SK-MEL-5 (cell line): ENCODE measurements around the gene RPS6KA2. TPM values are rescaled to one million over a fixed set of nuclear protein-coding genes. Genes with fewer than 3 reads are reported as not detected.
"Not testable (repeated sequence)": the region's sequence is repeated elsewhere in the genome, so short reads cannot be mapped to it uniquely, and the experiment has no call there.

Source experiments
- DNase-seq: peaks from one replicate; pipeline ENCODE4 v3.0.0-alpha.2; 2016; ENCODE audit warnings: low read depth, low spot score
- in situ Hi-C: cut with HindIII; loops from 2 replicates; pipeline ENCODE4 v1.10.0; 2016; ENCODE audit warnings: low sequenced_read_pairs, high pct_unique_total_duplicates, low pct_unique_long_range_greater_than_20kb
- total RNA-seq: library from RNA; depleted of rRNA; stranded (reverse); fragments of >200 nt; shearing (Covaris generic); gene quantifications from 2 replicates; pipeline ENCODE4 v1.2.3, GENCODE V29; 2014

The RPS6KA2 gene
- total RNA-seq, 1 experiment from 2014 or later: 2.1 TPM

- DNase-seq: no peak
- in situ Hi-C loops: no loop called here
Observed at GRCh38 chr6:166538297-166539010, 88.6 kb downstream of the RPS6KA2 start.

- in situ Hi-C loops: no loop called here
- no peak for DNase-seq
Observed at GRCh38 chr6:166534658-166535406, 92.2 kb downstream of the RPS6KA2 start.

DNA sequence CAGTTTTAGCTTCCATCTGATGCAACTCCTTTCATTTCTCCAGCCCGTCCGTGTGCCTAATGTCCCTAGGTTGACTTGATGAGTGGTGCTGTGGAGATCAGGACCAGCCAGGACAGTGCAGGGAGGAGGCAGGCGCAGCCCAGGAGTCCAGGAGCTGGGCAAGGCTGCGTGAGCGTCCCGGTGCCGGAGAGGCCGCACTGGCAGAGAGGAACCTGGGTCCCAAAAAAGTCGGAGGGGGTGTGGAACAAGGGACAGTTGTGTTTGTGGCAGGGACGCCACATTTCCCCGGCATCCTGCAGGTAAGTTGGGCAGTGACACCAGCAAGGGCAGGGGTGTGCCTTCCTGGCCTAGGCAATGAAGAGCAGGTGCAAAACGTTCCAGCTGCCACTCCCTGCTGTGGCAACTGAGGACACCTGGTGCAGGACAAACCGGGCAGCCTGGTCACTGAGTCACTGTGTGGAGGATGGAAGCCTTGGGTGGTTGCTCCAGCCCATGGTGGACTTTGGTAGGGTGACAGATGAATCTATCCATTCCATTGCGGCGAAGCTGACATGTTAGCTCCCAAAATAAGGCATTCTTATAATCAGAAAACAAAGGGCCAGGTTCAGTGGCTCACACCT is 93.7 kb downstream of the RPS6KA2 start:
- in situ Hi-C loops: no loop called here
- DNase-seq: no peak

DNA sequence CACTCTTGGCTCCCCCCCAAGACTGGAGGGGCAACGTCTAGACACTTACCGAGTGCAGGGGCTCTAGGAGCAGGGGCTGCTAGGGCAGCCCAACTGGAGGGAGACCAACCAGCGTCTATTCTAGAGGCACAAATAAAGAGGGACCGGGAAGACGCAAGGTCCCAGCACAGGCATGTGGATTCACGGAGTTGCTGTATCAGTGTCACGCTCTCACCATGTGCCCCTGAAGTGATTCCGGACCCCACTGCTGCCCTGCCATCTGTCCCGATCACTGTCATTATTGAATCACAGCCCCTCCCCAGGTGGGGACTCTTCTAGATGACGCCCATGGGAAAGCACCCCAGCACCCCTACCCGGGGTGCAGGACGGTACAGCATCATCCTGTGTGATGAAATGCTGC is 94.7 kb downstream of the RPS6KA2 start:
- no peak for DNase-seq
- in situ Hi-C loops: no loop called here

- in situ Hi-C loops: no loop called here
- DNase-seq: no peak
Observed at GRCh38 chr6:166530211-166531095, 96.6 kb downstream of the RPS6KA2 start.

DNA sequence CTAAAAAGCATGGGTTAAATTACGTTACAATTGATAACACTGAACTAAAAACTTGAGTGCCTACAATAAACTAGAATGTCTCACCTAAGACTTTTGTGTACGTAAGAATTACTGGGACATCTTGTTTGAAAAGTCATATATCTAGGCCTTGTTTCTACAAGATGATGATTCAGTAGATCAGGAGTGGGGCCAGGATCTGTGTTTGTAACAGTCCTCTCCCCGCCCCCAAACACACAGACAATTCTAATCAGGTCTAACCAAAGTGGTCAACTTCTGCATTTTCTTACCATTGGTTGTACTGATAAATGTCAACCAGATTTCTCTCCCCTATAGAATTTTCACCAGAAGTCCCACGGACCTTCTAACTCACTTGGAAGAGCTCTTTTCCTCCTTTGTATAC is 97.5 kb downstream of the RPS6KA2 start:
- no peak for DNase-seq
- in situ Hi-C loops: no loop called here

- DNase-seq, in situ Hi-C loops: not testable (repeated sequence)
Observed at GRCh38 chr6:166529058-166529457, 98.0 kb downstream of the RPS6KA2 start.

GRCh38 chr6:166527849-166528248 is 99.2 kb downstream of the RPS6KA2 start:
- DNase-seq: no peak
- in situ Hi-C loops: no loop called here

GRCh38 chr6:166526937-166527336 is 100.1 kb downstream of the RPS6KA2 start:
- DNase-seq: no peak
- in situ Hi-C loops: no loop called here

- in situ Hi-C loops: no loop called here
- no peak for DNase-seq
Observed at GRCh38 chr6:166525567-166525966, 101.5 kb downstream of the RPS6KA2 start.

GRCh38 chr6:166523782-166524559 is 103.1 kb downstream of the RPS6KA2 start:
- DNase-seq: no peak
- in situ Hi-C loops: no loop called here

GRCh38 chr6:166520905-166521834 is 105.9 kb downstream of the RPS6KA2 start:
- in situ Hi-C loops: no loop called here
- DNase-seq: no peak

DNA sequence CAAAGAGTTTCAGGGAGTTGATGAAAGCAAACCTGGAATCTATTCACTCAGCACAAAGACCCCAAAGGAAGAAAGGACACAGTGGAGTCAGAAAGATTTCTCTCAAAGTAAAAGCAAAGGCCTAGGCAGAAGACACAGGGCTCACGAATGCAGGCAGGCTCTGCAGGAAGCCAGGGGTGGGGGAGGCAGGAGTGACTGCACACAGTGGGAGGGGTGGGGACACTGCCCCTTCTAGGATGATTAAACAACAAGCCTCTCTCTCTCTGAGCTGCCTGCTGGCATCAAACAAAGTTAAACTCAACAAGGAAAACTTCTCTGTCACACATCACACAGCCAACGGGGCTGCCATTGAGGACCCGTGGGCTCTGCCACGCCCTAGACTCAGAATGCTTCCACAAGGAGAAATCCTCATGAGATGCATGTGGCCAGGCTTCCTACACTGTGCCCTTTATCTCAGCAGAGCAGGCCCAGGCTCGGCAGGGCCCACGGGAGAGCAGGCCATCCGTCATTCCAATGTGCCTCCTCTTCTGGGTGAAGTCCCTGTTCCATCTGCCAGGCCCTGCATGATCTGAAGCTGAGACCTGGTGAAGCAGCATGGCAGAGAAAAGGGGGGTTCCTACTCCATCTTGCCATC is 110.7 kb downstream of the RPS6KA2 start:
- DNase-seq: no peak
- in situ Hi-C loops: no loop called here

GRCh38 chr6:166515072-166515810 is 111.8 kb downstream of the RPS6KA2 start:
- in situ Hi-C loops: no loop called here
- DNase-seq: no peak

- in situ Hi-C loops: no loop called here
- no peak for DNase-seq
Observed at GRCh38 chr6:166514196-166514595, 112.9 kb downstream of the RPS6KA2 start.
